ENCODE results near the gene ZBTB32.

DNA sequence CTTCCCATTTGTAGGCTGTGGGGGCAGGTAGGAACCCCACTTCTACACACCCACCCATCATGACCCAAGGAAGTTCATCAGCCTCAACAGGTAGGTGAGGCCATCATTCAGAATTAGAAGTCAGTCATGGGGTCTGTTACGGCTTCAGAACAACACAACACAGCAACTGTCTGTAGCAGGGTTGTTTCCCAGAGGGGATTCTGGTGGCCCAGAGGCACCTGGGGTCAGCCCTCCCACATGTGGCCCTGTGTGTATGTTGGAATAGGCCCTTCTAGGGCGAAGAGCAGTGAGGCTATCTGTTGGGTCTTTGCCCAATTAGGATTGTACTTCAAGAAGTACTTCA, 34.5 kb downstream of the ZBTB32 start:
- no peak for TF ChIP-seq POLR2A (IDR thresholded peaks at IDR 0.05; ENCODE audit: control extremely low read depth in 1 of 2, low read depth in 2 of 2, low read length in 2 of 2)
- TF ChIP-seq SP2 (IDR thresholded peaks at IDR 0.05; ENCODE audit: low read length): no peak
- TF ChIP-seq TCF12 (IDR thresholded peaks at IDR 0.05; ENCODE audit: low read depth, low read length): no peak
- no peak for TF ChIP-seq FOSL1 (IDR thresholded peaks at IDR 0.05; ENCODE audit: insufficient read depth, low read depth, low read length)
- TF ChIP-seq, protein P1, sequence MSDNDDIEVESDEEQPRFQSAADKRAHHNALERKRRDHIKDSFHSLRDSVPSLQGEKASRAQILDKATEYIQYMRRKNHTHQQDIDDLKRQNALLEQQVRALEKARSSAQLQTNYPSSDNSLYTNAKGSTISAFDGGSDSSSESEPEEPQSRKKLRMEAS (IDR thresholded peaks at IDR 0.05): no peak
- TF ChIP-seq EP300 (IDR thresholded peaks at IDR 0.05; ENCODE audit: borderline replicate concordance in 1 of 2, low read depth in 2 of 2, low read length in 2 of 2): no peak
